Measurements from ENCODE around the gene ABCG4.

DNA sequence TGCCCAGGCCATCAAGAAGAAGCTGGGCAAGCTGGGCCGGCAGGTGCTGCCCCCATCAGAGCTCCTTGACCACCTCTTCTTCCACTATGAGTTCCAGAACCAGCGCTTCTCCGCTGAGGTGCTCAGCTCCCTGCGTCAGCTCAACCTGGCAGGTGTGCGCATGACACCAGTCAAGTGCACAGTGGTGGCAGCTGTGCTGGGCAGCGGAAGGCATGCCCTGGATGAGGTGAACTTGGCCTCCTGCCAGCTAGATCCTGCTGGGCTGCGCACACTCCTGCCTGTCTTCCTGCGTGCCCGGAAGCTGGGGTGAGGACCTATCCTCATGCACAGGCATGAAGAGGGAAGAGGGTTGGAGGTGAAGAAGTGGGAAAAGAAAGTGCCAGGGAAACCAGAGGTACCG, 31.1 kb downstream of the ABCG4 start:
- TF ChIP-seq, protein P1, sequence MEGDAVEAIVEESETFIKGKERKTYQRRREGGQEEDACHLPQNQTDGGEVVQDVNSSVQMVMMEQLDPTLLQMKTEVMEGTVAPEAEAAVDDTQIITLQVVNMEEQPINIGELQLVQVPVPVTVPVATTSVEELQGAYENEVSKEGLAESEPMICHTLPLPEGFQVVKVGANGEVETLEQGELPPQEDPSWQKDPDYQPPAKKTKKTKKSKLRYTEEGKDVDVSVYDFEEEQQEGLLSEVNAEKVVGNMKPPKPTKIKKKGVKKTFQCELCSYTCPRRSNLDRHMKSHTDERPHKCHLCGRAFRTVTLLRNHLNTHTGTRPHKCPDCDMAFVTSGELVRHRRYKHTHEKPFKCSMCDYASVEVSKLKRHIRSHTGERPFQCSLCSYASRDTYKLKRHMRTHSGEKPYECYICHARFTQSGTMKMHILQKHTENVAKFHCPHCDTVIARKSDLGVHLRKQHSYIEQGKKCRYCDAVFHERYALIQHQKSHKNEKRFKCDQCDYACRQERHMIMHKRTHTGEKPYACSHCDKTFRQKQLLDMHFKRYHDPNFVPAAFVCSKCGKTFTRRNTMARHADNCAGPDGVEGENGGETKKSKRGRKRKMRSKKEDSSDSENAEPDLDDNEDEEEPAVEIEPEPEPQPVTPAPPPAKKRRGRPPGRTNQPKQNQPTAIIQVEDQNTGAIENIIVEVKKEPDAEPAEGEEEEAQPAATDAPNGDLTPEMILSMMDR (IDR thresholded peaks at IDR 0.05; ENCODE audit: low read depth, low read length, poor library complexity, severe bottlenecking) = no peak
- TF ChIP-seq EZH2phosphoT487 (IDR thresholded peaks at IDR 0.05; ENCODE audit: borderline replicate concordance, low read length) = no peak

Data from DOHH2 (cell line).